Body of pancreas (tissue), 4 donors: ENCODE data around the gene SNX22.

Experiments used
- POLR2A ChIP-seq, 3 donors: fragments of 450-650 bp; IDR thresholded peaks; one replicate each; pipeline ENCODE4 v1.6.1; 2016; ENCODE audit warnings: antibody characterized with exemption in 3 of 3, mild to moderate bottlenecking in 2 of 3
- TF ChIP-seq, protein P1 (sequence below), 7 experiments: fragments of 450-650 bp in 4 of 7; fragments of 200-600 bp in 3 of 7; sonication (generic) in 3 of 7; IDR thresholded peaks; one replicate each; pipeline ENCODE4 v1.5.1; 2016 to 2019; ENCODE audit warnings: antibody characterized with exemption in 7 of 7

DNA sequence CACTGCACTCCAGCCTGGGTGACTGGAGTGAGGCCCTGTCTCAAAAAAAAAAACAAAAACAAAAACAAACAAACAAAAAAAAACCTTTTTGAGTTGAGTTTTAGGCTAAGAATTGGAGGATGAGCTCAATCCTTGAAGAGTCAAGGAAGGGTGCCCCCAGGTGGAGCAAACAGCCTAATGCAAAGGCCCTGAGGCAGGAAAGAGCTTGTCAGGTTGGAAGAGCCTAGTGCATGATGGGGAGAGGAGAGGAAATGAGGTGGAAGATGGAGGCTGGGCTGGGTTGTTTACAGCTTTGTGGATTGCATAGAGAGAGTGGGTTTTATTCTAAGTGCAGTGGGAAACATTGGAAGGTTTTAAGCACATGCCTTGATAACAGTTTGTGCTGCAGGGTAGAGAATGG is 2.1 kb upstream of the SNX22 start:
- TF ChIP-seq, protein P1, sequence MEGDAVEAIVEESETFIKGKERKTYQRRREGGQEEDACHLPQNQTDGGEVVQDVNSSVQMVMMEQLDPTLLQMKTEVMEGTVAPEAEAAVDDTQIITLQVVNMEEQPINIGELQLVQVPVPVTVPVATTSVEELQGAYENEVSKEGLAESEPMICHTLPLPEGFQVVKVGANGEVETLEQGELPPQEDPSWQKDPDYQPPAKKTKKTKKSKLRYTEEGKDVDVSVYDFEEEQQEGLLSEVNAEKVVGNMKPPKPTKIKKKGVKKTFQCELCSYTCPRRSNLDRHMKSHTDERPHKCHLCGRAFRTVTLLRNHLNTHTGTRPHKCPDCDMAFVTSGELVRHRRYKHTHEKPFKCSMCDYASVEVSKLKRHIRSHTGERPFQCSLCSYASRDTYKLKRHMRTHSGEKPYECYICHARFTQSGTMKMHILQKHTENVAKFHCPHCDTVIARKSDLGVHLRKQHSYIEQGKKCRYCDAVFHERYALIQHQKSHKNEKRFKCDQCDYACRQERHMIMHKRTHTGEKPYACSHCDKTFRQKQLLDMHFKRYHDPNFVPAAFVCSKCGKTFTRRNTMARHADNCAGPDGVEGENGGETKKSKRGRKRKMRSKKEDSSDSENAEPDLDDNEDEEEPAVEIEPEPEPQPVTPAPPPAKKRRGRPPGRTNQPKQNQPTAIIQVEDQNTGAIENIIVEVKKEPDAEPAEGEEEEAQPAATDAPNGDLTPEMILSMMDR (IDR thresholded peaks at IDR 0.05), result peak in 1 of 7 experiments; percentile 5
- no peak for TF ChIP-seq POLR2A (IDR thresholded peaks at IDR 0.05)
